COLO829 (cell line): Measurements from ENCODE around the gene PPIP5K1.
"Not testable (repeated sequence)": the region's sequence is repeated elsewhere in the genome, so short reads cannot be mapped to it uniquely, and the experiment has no call there.

Experiments used
- DNase-seq: peaks from one replicate; pipeline ENCODE4 v3.0.0; 2012; ENCODE audit warnings: low spot score

Gene PPIP5K1

GRCh38 chr15:43589778-43590466, at the start of gene PPIP5K1:
TSS of gene PPIP5K1 (minus strand) at chr15:43590208. CDS start at chr15:43584504, 5,704 bp downstream.
- not testable (repeated sequence) for DNase-seq

- not testable (repeated sequence) for DNase-seq
Observed at GRCh38 chr15:43638464-43639204, 48.6 kb upstream of the PPIP5K1 start.

GRCh38 chr15:43626937-43627336, 36.9 kb upstream of the PPIP5K1 start:
- not testable (repeated sequence) for DNase-seq

GRCh38 chr15:43625106-43625505, 35.1 kb upstream of the PPIP5K1 start:
- DNase-seq = no peak

- DNase-seq = peak; percentile 53
Observed at GRCh38 chr15:43622068-43622799, 32.2 kb upstream of the PPIP5K1 start.

- DNase-seq = not testable (repeated sequence)
Observed at GRCh38 chr15:43618700-43619099, 28.7 kb upstream of the PPIP5K1 start, which contains the start of gene STRC. TSS of gene STRC (minus strand) at chr15:43618800. CDS start at chr15:43618722, 78 bp downstream.

GRCh38 chr15:43617750-43618149, 27.7 kb upstream of the PPIP5K1 start:
- not testable (repeated sequence) for DNase-seq

GRCh38 chr15:43602233-43602632, 12.2 kb upstream of the PPIP5K1 start:
- DNase-seq = not testable (repeated sequence)

GRCh38 chr15:43600200-43600599, 10.2 kb upstream of the PPIP5K1 start:
- not testable (repeated sequence) for DNase-seq

- not testable (repeated sequence) for DNase-seq
Observed at GRCh38 chr15:43599131-43599530, 9.1 kb upstream of the PPIP5K1 start.

GRCh38 chr15:43593328-43594190, 3.6 kb upstream of the PPIP5K1 start, which contains the start of gene CKMT1B:
TSS of gene CKMT1B (plus strand) at chr15:43594027. CDS start at chr15:43594219, 192 bp downstream.
- not testable (repeated sequence) for DNase-seq

- DNase-seq = not testable (repeated sequence)
Observed at GRCh38 chr15:43592841-43593240, 2.8 kb upstream of the PPIP5K1 start.

- DNase-seq = not testable (repeated sequence)
Observed at GRCh38 chr15:43574607-43575006, 15.4 kb downstream of the PPIP5K1 start.

- not testable (repeated sequence) for DNase-seq
Observed at GRCh38 chr15:43566615-43567014, 23.4 kb downstream of the PPIP5K1 start.

GRCh38 chr15:43563793-43564192, 26.2 kb downstream of the PPIP5K1 start:
- DNase-seq = not testable (repeated sequence)

GRCh38 chr15:43562753-43563152, 27.3 kb downstream of the PPIP5K1 start:
- DNase-seq = not testable (repeated sequence)

GRCh38 chr15:43552986-43553385, 37.0 kb downstream of the PPIP5K1 start:
- no peak for DNase-seq

- DNase-seq = no peak
Observed at GRCh38 chr15:43552256-43552655, 37.8 kb downstream of the PPIP5K1 start.

GRCh38 chr15:43550527-43551363, 39.3 kb downstream of the PPIP5K1 start:
- DNase-seq = no peak

- DNase-seq = no peak
Observed at GRCh38 chr15:43547539-43547938, 42.5 kb downstream of the PPIP5K1 start.
